Spleen (tissue), 7 donors: ENCODE results near the gene OSBPL10.

Experiments
- CTCF ChIP-seq, 11 experiments: fragments of 200-600 bp in 7 of 11; fragments of 450-650 bp in 4 of 11; sonication (generic) in 4 of 11; IDR thresholded peaks in 8 of 11; conservative IDR thresholded peaks in 3 of 11; 1 replicate in 7 of 11; 2 replicates in 4 of 11; pipeline versions ENCODE4 v1.4.0 to v1.8.0; 2016 to 2021; ENCODE audit warnings: antibody characterized with exemption in 11 of 11, inconsistent platforms in 4 of 11, mild to moderate bottlenecking in 1 of 11
- POLR2A ChIP-seq, 3 donors: fragments of 450-650 bp; IDR thresholded peaks; one replicate each; pipeline ENCODE4 v1.5.1; 2017; ENCODE audit warnings: antibody characterized with exemption in 3 of 3, mild to moderate bottlenecking in 1 of 3
- POLR2AphosphoS5 ChIP-seq, 3 donors: sonication (generic); formaldehyde crosslinking; IDR thresholded peaks; one replicate each; pipeline ENCODE4 v1.5.1; 2017; ENCODE audit warnings: antibody characterized with exemption in 3 of 3
- donor health status: DM: no; HTN: no; CAD: no; lungs with moderate emphysema.
- donor health status: DM: no; HTN: no; CAD: no.
- donor health status: DM: no; HTN: no; CAD: no.

DNA sequence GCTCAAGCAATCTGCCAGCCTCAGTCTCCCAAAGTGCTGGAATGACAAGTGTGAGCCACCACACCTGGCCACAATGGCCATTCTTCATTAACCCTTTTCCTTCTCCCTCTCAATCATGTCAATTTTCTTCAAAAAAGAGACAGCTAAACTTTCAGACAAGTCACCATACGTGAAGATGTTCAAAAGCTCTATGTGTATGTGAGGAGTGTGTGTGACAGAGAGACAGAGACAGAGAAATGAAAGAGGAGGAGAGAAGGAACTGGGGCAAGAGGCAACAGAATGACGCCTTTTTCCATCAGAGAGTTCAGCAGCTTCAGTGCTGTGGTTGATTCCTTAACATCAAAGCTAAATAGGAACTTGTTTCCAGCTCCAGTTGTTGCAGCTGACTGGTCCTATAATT is 27.4 kb downstream of the OSBPL10 start:
- TF ChIP-seq POLR2A (IDR thresholded peaks at IDR 0.05) (no peak), CTCF (IDR thresholded peaks at IDR 0.05 in 8 of 11, conservative IDR thresholded peaks at IDR 0.05 in 3 of 11) (no peak), POLR2AphosphoS5 (IDR thresholded peaks at IDR 0.05) (no peak)
